A204.1 (cell line): ENCODE data around the gene FAM24A.
"Not testable (repeated sequence)": the region's sequence is repeated elsewhere in the genome, so short reads cannot be mapped to it uniquely, and the experiment has no call there.

Experiments
- FAIRE-seq: peaks from 2 replicates; lab custom pipeline; 2012; peaks lifted over from hg19 to GRCh38; lab: Jason Lieb, UNC

Gene FAM24A

GRCh38 chr10:122910310-122910709 lies at the start of gene FAM24A:
Gene FAM24A (plus strand): TSS chr10:122910610. CDS start chr10:122911635, 1,025 bp downstream.
- no peak for FAIRE-seq

- no peak for FAIRE-seq
These were observed 48.7 kb upstream of the FAM24A start for GRCh38 chr10:122861711-122862161.

GRCh38 chr10:122863216-122864193 lies 46.9 kb upstream of the FAM24A start:
- FAIRE-seq: no peak

- no peak for FAIRE-seq
These were observed 46.2 kb upstream of the FAM24A start for GRCh38 chr10:122864194-122864592.

GRCh38 chr10:122864901-122865300 lies 45.5 kb upstream of the FAM24A start:
- FAIRE-seq: no peak

GRCh38 chr10:122866757-122867482 lies 43.5 kb upstream of the FAM24A start:
- FAIRE-seq: not testable (repeated sequence)

GRCh38 chr10:122868768-122869167 lies 41.6 kb upstream of the FAM24A start:
- not testable (repeated sequence) for FAIRE-seq

GRCh38 chr10:122871947-122872346 lies 38.5 kb upstream of the FAM24A start:
- not testable (repeated sequence) for FAIRE-seq

GRCh38 chr10:122875843-122876466 lies 34.5 kb upstream of the FAM24A start:
- FAIRE-seq: no peak

GRCh38 chr10:122876467-122876855 lies 33.9 kb upstream of the FAM24A start:
- no peak for FAIRE-seq

GRCh38 chr10:122877264-122877663 lies 33.1 kb upstream of the FAM24A start:
- FAIRE-seq: no peak

- no peak for FAIRE-seq
These were observed 31.5 kb upstream of the FAM24A start for GRCh38 chr10:122878799-122879338.

- no peak for FAIRE-seq
These were observed 30.8 kb upstream of the FAM24A start, which contains the start of gene FAM24B for GRCh38 chr10:122879339-122880273. Gene FAM24B (minus strand): TSS chr10:122879581. CDS start chr10:122850515, 29,066 bp downstream.

GRCh38 chr10:122882766-122883165 lies 27.6 kb upstream of the FAM24A start:
- no peak for FAIRE-seq

- no peak for FAIRE-seq
These were observed 26.2 kb upstream of the FAM24A start for GRCh38 chr10:122884166-122884565.

GRCh38 chr10:122894261-122894944 lies 16.0 kb upstream of the FAM24A start:
- no peak for FAIRE-seq

GRCh38 chr10:122903861-122904260 lies 6.5 kb upstream of the FAM24A start:
- FAIRE-seq: not testable (repeated sequence)

- no peak for FAIRE-seq
These were observed 1.6 kb downstream of the FAM24A start for GRCh38 chr10:122911889-122912484.

GRCh38 chr10:122915700-122916099 lies 5.3 kb downstream of the FAM24A start:
- no peak for FAIRE-seq

- no peak for FAIRE-seq
These were observed 19.7 kb downstream of the FAM24A start for GRCh38 chr10:122930140-122930539.
